Stimulated activated CD8-positive, alpha-beta memory T cell treated with anti-CD3 and anti-CD28 coated beads, Interleukin-2, amount 100 ng/mL, for 1 hour (primary cell): ENCODE measurements around the gene IL9R.
"Not testable (repeated sequence)": the region's sequence is repeated elsewhere in the genome, so short reads cannot be mapped to it uniquely, and the experiment has no call there.

ENCODE experiments used
- DNase-seq, 2 donors: peaks; one replicate each; pipeline ENCODE4 v3.0.0-alpha.2; 2020; ENCODE audit warnings: low read depth in 2 of 2

The IL9R gene

GRCh38 chrX:155997436-155997835 is at the start of gene IL9R:
Gene IL9R, plus strand, starts transcription at chrX:155997696. Its CDS starts 64 bp downstream, at chrX:155997760.
- DNase-seq, result peak; percentile 4 to 9

DNA sequence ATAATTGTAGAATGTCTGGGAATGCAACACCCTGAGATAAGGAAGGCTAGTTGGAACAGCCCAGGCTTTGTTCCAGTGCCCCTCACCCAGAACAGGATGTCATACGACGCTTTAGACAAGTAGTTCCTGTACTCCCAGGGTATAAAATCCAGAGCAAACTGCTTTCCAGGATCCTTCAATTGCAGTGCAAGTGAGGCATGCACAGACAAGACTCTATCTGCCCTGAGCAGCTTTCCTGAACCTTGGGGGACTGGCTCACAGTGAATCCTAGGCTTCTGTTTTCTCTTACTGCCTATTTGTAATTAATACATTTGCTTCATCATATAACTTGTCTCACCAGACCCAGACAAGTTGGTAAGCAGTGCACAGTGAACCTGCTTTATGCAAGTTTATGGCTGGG is 48.4 kb upstream of the IL9R start:
- DNase-seq, result no peak

- no peak for DNase-seq
These were observed 46.2 kb upstream of the IL9R start for GRCh38 chrX:155951237-155951789.

- no peak for DNase-seq
These were observed 44.4 kb upstream of the IL9R start for GRCh38 chrX:155953055-155953454.

- no peak for DNase-seq
These were observed 42.7 kb upstream of the IL9R start for GRCh38 chrX:155954793-155955192.

GRCh38 chrX:155956099-155956498 is 41.4 kb upstream of the IL9R start:
- no peak for DNase-seq

GRCh38 chrX:155956649-155957048 is 40.8 kb upstream of the IL9R start:
- DNase-seq, result no peak

DNA sequence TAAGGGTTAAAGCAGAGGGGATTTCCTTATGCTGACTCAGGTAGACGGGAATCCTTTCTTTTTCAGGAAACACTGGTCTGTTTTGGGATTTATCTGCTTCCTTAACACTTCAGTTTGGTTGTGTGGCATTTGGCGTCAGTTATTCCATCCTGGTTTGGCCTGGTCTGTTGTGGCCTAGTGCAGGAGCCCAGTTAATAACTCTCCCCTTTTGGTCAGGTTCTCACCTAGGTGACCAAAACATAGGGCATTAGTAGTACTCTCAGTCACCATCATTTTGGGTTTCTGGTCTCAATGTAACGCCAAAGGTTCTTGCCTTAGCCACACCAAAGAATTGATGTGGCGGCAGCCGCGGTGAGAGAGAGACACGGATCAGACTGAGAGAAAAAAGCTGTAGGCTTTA is 39.7 kb upstream of the IL9R start:
- DNase-seq, result no peak

GRCh38 chrX:155959018-155959587 is 38.4 kb upstream of the IL9R start:
- DNase-seq, result no peak

GRCh38 chrX:155962906-155963305 is 34.6 kb upstream of the IL9R start:
- DNase-seq, result no peak

DNA sequence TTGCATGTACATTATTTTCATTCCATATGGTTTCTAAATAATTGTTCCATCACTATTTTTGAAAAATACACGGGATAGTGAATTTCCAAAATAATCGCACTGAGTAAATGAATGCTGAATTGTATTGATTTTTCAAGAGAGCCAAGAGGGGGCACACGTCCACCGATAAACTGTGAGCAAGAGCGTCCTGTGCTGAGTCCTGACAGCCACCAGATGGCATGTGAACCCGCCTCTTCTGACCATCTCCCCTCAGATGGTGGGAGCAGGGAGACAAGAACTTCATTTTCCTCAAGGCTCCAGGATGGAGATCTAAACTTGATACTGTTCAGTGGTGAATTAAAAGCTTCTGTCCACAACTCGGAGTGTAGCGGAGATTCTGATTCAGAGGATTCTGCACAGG is 30.6 kb upstream of the IL9R start:
- peak in 1 of 2 donors; percentile 2 for DNase-seq

DNA sequence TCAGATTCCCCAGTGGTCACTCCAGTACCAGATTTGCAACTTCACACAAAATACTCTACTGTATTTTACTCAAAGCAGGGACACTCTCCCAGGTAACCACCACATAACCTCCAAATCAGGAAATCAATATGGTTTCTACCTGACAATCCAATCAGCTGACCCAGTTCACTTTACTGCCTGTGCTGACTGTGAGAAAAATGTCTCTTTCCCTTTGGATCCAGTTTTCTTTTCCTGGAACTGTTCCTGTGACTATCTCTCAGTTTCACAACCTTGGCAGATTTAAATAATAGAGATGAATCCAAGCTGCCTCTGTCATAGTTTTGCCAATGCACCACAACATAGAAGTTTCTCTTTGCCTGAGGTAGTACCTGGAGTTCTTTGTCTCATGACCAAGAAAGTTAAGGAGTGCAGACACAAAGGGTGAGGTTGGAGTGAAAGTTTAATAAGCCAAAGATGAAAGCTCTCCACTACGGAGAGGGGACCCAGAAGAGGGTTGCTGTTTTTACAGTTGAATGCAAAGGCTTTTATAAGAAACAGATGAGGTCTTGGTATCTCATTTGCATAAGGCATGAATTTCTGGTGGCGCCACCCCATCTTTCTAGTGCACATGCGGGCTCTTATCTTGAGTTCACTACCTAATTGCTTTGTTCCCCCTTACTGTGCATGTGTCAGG is 29.7 kb upstream of the IL9R start:
- no peak for DNase-seq

DNA sequence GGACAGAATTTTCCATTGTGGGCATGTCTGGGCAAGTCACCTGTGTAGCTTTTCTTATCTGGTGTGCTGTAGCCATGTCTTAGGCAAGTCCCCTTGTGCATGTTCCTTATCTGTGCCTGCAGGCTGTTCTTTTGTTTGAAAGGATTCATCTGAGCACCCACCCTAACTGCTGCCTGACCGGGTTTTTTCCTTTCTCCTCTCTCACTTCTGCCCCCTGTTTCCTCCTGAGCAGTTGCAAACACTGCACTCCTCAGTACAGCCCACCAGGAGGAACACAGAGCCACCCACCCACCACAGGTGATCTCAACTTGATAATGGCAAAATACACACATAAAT is 29.2 kb upstream of the IL9R start:
- DNase-seq, result no peak

DNA sequence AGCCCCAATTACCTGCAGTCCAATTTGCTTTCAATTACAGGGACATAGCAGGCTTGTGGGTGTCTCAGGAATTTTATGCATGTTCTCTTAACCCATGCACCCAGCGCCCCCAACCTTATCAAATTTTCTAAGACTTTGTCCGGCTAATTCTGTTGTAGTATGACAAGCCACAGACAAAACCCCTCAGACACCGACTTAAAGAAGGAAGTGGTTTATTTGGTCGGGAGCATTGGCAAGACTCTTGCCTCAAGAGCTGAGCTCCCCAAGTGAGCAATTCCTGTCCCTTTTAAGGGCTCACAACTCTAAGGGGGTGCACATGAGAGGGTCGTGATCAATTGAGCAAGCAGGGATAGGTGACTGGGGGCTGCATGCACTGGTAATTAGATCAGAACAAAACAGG is 28.7 kb upstream of the IL9R start:
- no peak for DNase-seq

GRCh38 chrX:155971658-155972057 is 25.8 kb upstream of the IL9R start:
- not testable (repeated sequence) for DNase-seq

- DNase-seq, result not testable (repeated sequence)
These were observed 25.3 kb upstream of the IL9R start for GRCh38 chrX:155972241-155972640.

DNA sequence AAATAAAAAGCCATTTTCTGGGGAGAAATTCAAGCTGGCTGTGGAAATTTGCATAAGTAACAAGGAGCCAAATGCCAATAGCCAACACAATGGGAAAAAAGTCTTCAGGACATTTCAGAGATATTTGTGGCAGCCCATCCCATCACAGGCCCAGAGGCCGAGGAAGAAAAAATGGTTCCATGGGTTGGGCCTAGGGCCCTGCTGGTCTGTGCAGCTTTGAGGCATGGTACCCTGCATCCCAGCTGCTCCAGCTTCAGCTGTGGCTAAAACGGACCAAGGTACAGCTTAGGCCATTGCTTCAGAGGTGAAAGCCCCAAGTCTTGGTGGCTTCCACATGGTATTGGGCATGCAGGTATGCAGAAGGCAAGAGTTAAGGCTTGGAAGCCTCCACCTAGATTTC is 14.2 kb upstream of the IL9R start:
- no peak for DNase-seq

- DNase-seq, result no peak
These were observed 12.3 kb upstream of the IL9R start for GRCh38 chrX:155985208-155985607.

DNA sequence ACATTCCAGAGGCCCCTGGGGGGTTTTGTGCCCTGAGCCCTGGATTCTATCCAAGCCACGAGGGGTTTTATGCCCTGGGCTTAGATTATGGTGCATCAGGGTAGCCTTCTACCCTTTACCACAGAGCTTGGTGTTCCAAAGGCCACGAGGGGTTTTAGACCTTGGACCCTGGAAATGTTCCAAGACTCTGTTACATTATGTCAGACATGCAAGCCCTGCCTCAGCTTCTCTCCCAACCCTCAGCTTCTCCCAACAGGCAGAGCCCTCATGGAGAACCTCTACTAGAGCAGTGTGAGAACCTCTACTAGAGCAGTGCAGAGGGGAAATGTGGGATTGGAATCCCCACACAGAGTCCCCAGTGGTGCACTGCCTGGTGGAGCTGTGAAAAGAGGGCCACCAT is 10.5 kb upstream of the IL9R start:
- not testable (repeated sequence) for DNase-seq

DNA sequence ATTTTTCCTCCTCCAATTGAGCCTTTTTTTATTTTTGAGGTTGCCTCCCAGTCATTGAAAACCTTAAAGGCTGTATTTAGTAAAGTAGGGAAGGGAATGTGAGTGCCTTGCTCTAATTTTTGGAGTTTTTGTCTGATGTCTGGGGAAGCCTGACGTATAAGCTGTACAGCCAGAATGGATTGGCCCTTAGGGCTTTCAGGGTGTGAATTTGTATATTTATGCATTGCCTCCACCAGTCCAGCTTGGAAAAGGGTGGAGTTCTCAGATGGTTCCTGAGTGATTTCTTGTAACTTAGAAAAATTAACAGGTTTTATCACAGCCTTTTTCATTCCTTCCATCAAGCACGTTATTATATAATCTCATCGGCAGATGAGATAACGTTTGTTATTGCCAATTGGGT is 8.6 kb upstream of the IL9R start:
- DNase-seq, result no peak

GRCh38 chrX:155993421-155993820 is 4.1 kb upstream of the IL9R start:
- no peak for DNase-seq

DNA sequence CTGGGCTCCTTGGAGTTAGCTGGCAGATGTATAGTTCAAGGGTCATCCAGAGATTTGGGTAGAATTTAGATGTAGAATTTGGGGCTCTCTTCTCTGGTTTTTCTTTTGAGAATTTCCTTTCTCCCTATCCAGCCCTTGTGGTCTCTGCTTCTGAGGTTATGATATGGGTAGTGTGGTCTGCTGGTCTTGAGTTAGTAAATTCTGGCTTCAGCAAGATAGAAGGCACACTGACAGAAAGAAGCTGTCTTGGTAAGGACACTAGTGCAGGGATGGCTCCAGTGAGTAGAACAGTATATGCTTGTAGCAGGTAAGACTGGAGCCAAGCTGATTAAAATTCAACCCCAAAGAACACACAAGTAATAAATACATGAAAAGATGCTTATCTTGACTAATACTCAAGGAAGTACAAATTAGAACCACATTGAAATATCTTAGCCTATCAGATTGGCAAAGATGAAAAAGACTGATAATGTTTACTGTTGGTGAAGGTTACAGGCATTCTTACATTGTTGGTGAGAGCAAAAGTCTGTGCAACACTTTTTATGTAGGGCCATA is 2.1 kb upstream of the IL9R start:
- no peak for DNase-seq

DNA sequence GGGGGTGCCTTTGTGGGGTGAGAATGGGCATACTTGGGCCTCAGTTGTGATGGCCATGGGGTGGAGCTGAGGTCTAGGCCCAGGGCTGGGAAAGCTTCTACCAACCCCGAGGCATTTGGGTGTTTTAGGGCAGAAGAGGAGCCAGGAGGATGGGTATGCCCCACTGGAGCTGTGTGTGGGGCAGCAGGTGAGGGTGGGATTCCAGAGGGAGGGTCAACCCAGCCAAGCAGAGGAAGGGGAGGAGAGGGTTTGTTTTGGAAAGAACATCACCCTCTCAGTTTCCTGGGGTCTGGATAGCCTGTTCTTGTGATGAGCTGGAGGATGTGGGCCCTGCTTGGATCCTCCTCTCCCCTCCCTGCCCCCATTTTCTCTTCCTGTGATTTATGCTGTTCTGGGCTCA is 620 bp downstream of the IL9R start:
- no peak for DNase-seq
